K562 (cell line): Measurements from ENCODE around the gene HSD17B1. TPM values are rescaled to one million over a fixed set of nuclear protein-coding genes. Genes with fewer than 3 reads are reported as not detected.

Experiments
- ARID2 ChIP-seq: fragments of 450-650 bp; IDR thresholded peaks from 2 replicates; pipeline ENCODE4 v1.6.1; 2017; ENCODE audit warnings: antibody characterized with exemption, mild to moderate bottlenecking
- CBX8 ChIP-seq: fragments of 200-600 bp; sonication (generic); IDR thresholded peaks from 2 replicates; pipeline ENCODE4 v1.6.1; 2012; ENCODE audit warnings: borderline replicate concordance, mixed run types, low read depth, mild to moderate bottlenecking, moderate library complexity, mixed read lengths, low read length, control low read depth, inconsistent platforms; ENCODE audit not compliant: poor library complexity, severe bottlenecking; ENCODE audit errors: extremely low read depth
- CHD4 ChIP-seq: fragments of 200-600 bp; sonication (generic); IDR thresholded peaks from 3 replicates; pipeline ENCODE4 v1.6.1; 2012; ENCODE audit warnings: low read depth, mild to moderate bottlenecking, mixed read lengths, low read length, inconsistent platforms; ENCODE audit not compliant: insufficient read depth, insufficient replicate concordance, poor library complexity, severe bottlenecking
- FOS ChIP-seq: IDR thresholded peaks from 3 replicates; pipeline ENCODE4 v1.6.1; 2011; ENCODE audit not compliant: insufficient read length; ENCODE audit errors: extremely low read depth
- GABPB1 ChIP-seq: sonication (generic); formaldehyde crosslinking; IDR thresholded peaks from 2 replicates; pipeline ENCODE4 v1.8.0; 2022; ENCODE audit warnings: mild to moderate bottlenecking, missing genetic modification reagents
- KDM2B ChIP-seq: fragments of 250-450 bp; sonication (Bioruptor Pico); IDR thresholded peaks from 2 replicates; pipeline ENCODE4 v1.8.0; 2021; ENCODE audit warnings: mild to moderate bottlenecking, moderate library complexity
- MAX ChIP-seq: sonication (generic); formaldehyde crosslinking; IDR thresholded peaks from 2 replicates; pipeline ENCODE4 v1.9.0; 2022; ENCODE audit warnings: mild to moderate bottlenecking, missing genetic modification reagents
- MXI1 ChIP-seq: IDR thresholded peaks from 2 replicates; pipeline ENCODE4 v1.6.1; 2011; ENCODE audit warnings: low read depth, mild to moderate bottlenecking, improper control_type of control experiment, low read length
- PCBP1 ChIP-seq: fragments of 200-400 bp; formaldehyde crosslinking; IDR thresholded peaks from 2 replicates; pipeline ENCODE4 v1.6.1; 2018; ENCODE audit warnings: mild to moderate bottlenecking, low read depth, low read length; ENCODE audit not compliant: poor library complexity, severe bottlenecking
- POLR2AphosphoS2 ChIP-seq: IDR thresholded peaks from 2 replicates; pipeline ENCODE4 v1.6.1; 2012; ENCODE audit warnings: low read length, improper control_type of control experiment
- PURB ChIP-seq: sonication (generic); formaldehyde crosslinking; IDR thresholded peaks from 2 replicates; pipeline ENCODE4 v1.9.0; 2021; ENCODE audit warnings: low read depth, mild to moderate bottlenecking, missing genetic modification reagents
- RAD21 ChIP-seq, 2 experiments: fragments of 250-450 bp in 1 of 2; fragments of 450-650 bp in 1 of 2; sonication (Bioruptor Pico) in 1 of 2; formaldehyde crosslinking in 1 of 2; IDR thresholded peaks in 1 of 2; conservative IDR thresholded peaks in 1 of 2; 2 replicates each; pipeline versions ENCODE4 v1.4.0 to v1.8.0; 2020 to 2022; ENCODE audit warnings: mild to moderate bottlenecking in 2 of 2, moderate library complexity in 1 of 2
- RFX5 ChIP-seq: IDR thresholded peaks from 2 replicates; pipeline ENCODE4 v1.6.1; 2011; ENCODE audit warnings: low read depth, mild to moderate bottlenecking, improper control_type of control experiment, low read length
- SAP30 ChIP-seq: fragments of 200-600 bp; sonication (generic); IDR thresholded peaks from 2 replicates; pipeline ENCODE4 v1.6.1; 2012; ENCODE audit warnings: borderline replicate concordance, low read depth, mild to moderate bottlenecking, moderate library complexity, low read length, control low read depth, inconsistent platforms; ENCODE audit not compliant: insufficient read depth, poor library complexity, severe bottlenecking
- STAT5A ChIP-seq: IDR thresholded peaks from 2 replicates; pipeline ENCODE4 v1.6.1; 2012; ENCODE audit warnings: low read length, inconsistent platforms, borderline replicate concordance
- TAF1 ChIP-seq: IDR thresholded peaks from 2 replicates; pipeline ENCODE4 v1.6.1; 2011; ENCODE audit warnings: mild to moderate bottlenecking, low read length, moderate library complexity; ENCODE audit not compliant: insufficient read depth, control insufficient read depth, severe bottlenecking; ENCODE audit errors: extremely low read depth
- XRCC5 ChIP-seq: fragments of 200-400 bp; formaldehyde crosslinking; IDR thresholded peaks from 2 replicates; pipeline ENCODE4 v1.6.1; 2017; ENCODE audit warnings: low read depth, mild to moderate bottlenecking, low read length
- ZNF133 ChIP-seq: fragments of 250-450 bp; sonication (Bioruptor Pico); IDR thresholded peaks from 2 replicates; pipeline ENCODE4 v1.4.0; 2020; ENCODE audit warnings: mild to moderate bottlenecking
- ZNF561 ChIP-seq: fragments of 450-650 bp; formaldehyde crosslinking; conservative IDR thresholded peaks from 2 replicates; pipeline ENCODE4 v1.4.0; 2020; ENCODE audit warnings: mild to moderate bottlenecking, moderate library complexity
- ZNF589 ChIP-seq: fragments of 200-800 bp; sonication (Bioruptor generic); IDR thresholded peaks from 2 replicates; pipeline ENCODE4 v1.6.1; 2016; ENCODE audit warnings: low read depth, missing genetic modification characterization, missing compliant biosample characterization
- ZNF780A ChIP-seq: fragments of 250-450 bp; sonication (Bioruptor Pico); IDR thresholded peaks from 2 replicates; pipeline ENCODE4 v1.5.0; 2021; ENCODE audit warnings: mild to moderate bottlenecking
- ZNF830 ChIP-seq: fragments of 250-450 bp; sonication (Bioruptor Pico); IDR thresholded peaks from 2 replicates; pipeline ENCODE4 v1.5.0; 2021; ENCODE audit warnings: mild to moderate bottlenecking
- polyA plus RNA-seq, 8 experiments: library from polyadenylated mRNA; depleted of rRNA in 4 of 8; stranded (reverse) in 5 of 8; unstranded in 3 of 8; fragments of >200 nt; fragmentation: Nextera tagmentation in 2 of 8; fragmentation: Illumina TruSeq in 1 of 8; extraction: Ambion mirVana in 2 of 8; extraction: Trizol in 1 of 8; gene quantifications; 2 replicates each; pipeline versions ENCODE4 v1.2.1 to v1.2.3, GENCODE V29; 2011 to 2014; ENCODE audit warnings: inconsistent platforms in 1 of 8, missing spikeins in 1 of 8
- total RNA-seq, 7 experiments: library from RNA; depleted of rRNA in 6 of 7; stranded (reverse); fragments of >200 nt in 6 of 7; fragmentation: Illumina TruSeq in 2 of 7; extraction: Trizol in 2 of 7; gene quantifications; 2 replicates each; pipeline versions ENCODE4 v1.2.1 to v1.2.3, GENCODE V29; 2011 to 2021; ENCODE audit warnings: low replicate concordance in 1 of 7
- TF ChIP-seq, protein P1 (sequence below), 3 experiments: IDR thresholded peaks in 2 of 3; conservative IDR thresholded peaks in 1 of 3; 2 replicates each; pipeline ENCODE4 v1.5.1; 2011 to 2012; ENCODE audit warnings: low read length in 3 of 3, mild to moderate bottlenecking in 3 of 3, control low read depth in 2 of 3, improper control_type of control experiment in 1 of 3, inconsistent platforms in 1 of 3, low read depth in 1 of 3, mixed read lengths in 1 of 3, moderate library complexity in 1 of 3; ENCODE audit not compliant: insufficient read depth in 2 of 3
- TF ChIP-seq, protein P2 (sequence below): fragments of 200-800 bp; sonication (Bioruptor generic); IDR thresholded peaks from 2 replicates; pipeline ENCODE4 v1.6.1; 2017; ENCODE audit warnings: missing genetic modification characterization, missing compliant biosample characterization

Gene HSD17B1
- total and polyA plus RNA-seq, 9 of the 15 experiments (the other 6 are each of a cell fraction or from before 2014, with no cell fraction given), result 0.55 to 21.1 (median 3.6) TPM

DNA sequence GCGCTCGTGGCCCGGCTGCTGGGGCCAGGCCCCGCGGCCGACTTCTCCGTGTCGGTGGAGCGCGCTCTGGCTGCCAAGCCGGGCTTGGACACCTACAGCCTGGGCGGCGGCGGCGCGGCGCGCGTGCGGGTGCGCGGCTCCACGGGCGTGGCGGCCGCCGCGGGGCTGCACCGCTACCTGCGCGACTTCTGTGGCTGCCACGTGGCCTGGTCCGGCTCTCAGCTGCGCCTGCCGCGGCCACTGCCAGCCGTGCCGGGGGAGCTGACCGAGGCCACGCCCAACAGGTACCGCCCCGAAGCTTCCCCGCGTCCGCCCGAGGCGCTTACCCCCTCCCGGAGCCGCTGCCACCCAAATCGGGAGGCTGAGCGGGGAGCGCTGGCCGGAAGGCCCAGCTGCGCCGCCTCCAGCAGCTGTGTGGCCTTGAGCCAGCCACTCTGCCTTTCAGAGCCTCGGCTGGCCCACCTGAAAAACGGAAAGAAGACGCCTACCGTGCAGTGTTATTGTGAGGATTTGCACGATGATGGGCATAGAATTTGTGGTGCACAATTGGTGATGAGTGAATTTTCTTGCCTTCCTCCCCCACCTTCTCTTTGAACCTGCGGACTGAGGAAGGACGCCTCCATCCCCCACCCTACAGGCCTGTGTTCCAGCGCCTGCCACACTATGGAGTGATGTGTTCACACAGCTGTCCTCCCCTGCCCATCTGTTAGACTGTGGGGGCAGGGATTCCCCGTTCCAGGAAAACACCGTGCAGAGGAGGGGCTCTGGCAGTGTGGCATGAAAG, 16.2 kb upstream of the HSD17B1 start (continued):
- TF ChIP-seq SAP30 (peak; percentile 75), CHD4 (no peak), ZNF133 (CRISPR knock-in tag) (no peak), TAF1 (no peak), ZNF589 (CRISPR knock-in tag) (no peak), CBX8 (no peak), PCBP1 (no peak), POLR2AphosphoS2 (no peak), MAX (CRISPR knock-in tag) (no peak; the same call in none of the 2 replicates), ZNF830 (CRISPR knock-in tag) (no peak), MXI1 (peak; percentile 64; the same call in 1 of the 2 replicates), ARID2 (no peak), STAT5A (no peak), FOS (no peak), RAD21 (CRISPR knock-in tag; conservative IDR thresholded peaks at IDR 0.05 in 1 of 2, IDR thresholded peaks at IDR 0.05 in 1 of 2) (no peak), ZNF561 (CRISPR knock-in tag) (no peak), GABPB1 (CRISPR knock-in tag) (peak; percentile 48), KDM2B (CRISPR knock-in tag) (no peak), PURB (CRISPR knock-in tag) (no peak), ZNF780A (no peak), XRCC5 (no peak), RFX5 (no peak)
- TF ChIP-seq, protein P1, sequence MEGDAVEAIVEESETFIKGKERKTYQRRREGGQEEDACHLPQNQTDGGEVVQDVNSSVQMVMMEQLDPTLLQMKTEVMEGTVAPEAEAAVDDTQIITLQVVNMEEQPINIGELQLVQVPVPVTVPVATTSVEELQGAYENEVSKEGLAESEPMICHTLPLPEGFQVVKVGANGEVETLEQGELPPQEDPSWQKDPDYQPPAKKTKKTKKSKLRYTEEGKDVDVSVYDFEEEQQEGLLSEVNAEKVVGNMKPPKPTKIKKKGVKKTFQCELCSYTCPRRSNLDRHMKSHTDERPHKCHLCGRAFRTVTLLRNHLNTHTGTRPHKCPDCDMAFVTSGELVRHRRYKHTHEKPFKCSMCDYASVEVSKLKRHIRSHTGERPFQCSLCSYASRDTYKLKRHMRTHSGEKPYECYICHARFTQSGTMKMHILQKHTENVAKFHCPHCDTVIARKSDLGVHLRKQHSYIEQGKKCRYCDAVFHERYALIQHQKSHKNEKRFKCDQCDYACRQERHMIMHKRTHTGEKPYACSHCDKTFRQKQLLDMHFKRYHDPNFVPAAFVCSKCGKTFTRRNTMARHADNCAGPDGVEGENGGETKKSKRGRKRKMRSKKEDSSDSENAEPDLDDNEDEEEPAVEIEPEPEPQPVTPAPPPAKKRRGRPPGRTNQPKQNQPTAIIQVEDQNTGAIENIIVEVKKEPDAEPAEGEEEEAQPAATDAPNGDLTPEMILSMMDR (IDR thresholded peaks at IDR 0.05 in 2 of 3, conservative IDR thresholded peaks at IDR 0.05 in 1 of 3; ENCODE audit: insufficient read depth in 2 of 3, low read depth in 1 of 3, low read length in 3 of 3), result no peak
- TF ChIP-seq, protein P2, sequence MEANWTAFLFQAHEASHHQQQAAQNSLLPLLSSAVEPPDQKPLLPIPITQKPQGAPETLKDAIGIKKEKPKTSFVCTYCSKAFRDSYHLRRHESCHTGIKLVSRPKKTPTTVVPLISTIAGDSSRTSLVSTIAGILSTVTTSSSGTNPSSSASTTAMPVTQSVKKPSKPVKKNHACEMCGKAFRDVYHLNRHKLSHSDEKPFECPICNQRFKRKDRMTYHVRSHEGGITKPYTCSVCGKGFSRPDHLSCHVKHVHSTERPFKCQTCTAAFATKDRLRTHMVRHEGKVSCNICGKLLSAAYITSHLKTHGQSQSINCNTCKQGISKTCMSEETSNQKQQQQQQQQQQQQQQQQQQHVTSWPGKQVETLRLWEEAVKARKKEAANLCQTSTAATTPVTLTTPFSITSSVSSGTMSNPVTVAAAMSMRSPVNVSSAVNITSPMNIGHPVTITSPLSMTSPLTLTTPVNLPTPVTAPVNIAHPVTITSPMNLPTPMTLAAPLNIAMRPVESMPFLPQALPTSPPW, result peak; percentile 62
